AG10803 (cell line): ENCODE measurements around the gene MYO1D.

ENCODE experiments used
- DNase-seq: peaks from one replicate; pipeline ENCODE4 v3.0.0; 2010; ENCODE audit warnings: low read depth
- H3K4me3 ChIP-seq: 2 replicates; pipeline ENCODE4 v1.5.1; 2011; ENCODE audit warnings: mild to moderate bottlenecking, low read length, control low read depth
- CTCF ChIP-seq: conservative IDR thresholded peaks from 2 replicates; pipeline ENCODE4 v1.5.1; 2011; ENCODE audit warnings: mild to moderate bottlenecking, low read length, control low read depth, inconsistent platforms

MYO1D gene

GRCh38 chr17:32769846-32770245, 107.1 kb downstream of the MYO1D start:
- no peak overlapping the region for H3K4me3 ChIP-seq
- no peak for TF ChIP-seq CTCF
- DNase-seq, result no peak

GRCh38 chr17:32763855-32764439, 113.0 kb downstream of the MYO1D start:
- no peak for TF ChIP-seq CTCF
- DNase-seq, result no peak
- no peak overlapping the region for H3K4me3 ChIP-seq

- H3K4me3 ChIP-seq, result no peak overlapping the region
- no peak for DNase-seq
- TF ChIP-seq CTCF, result no peak
Observed at GRCh38 chr17:32759476-32759875, 117.4 kb downstream of the MYO1D start.

GRCh38 chr17:32757963-32758362, 119.0 kb downstream of the MYO1D start:
- peak; percentile 48 for DNase-seq
- TF ChIP-seq CTCF, result no peak

GRCh38 chr17:32756696-32757095, 120.2 kb downstream of the MYO1D start:
- no peak overlapping the region for H3K4me3 ChIP-seq
- TF ChIP-seq CTCF, result no peak
- no peak for DNase-seq

More at GRCh38 chr17:32757963-32758362, 119.0 kb downstream of the MYO1D start:
- no peak overlapping the region for H3K4me3 ChIP-seq

GRCh38 chr17:32755045-32755805, 121.7 kb downstream of the MYO1D start:
- no peak overlapping the region for H3K4me3 ChIP-seq
- peak; percentile 62 for DNase-seq
- TF ChIP-seq CTCF, result peak; percentile 52

- no peak overlapping the region for H3K4me3 ChIP-seq
- no peak for DNase-seq
- TF ChIP-seq CTCF, result no peak
Observed at GRCh38 chr17:32752934-32753333, 124.0 kb downstream of the MYO1D start.
